AG10803 (cell line): ENCODE results near the gene YWHAQ.
"Not testable (repeated sequence)": the region's sequence is repeated elsewhere in the genome, so short reads cannot be mapped to it uniquely, and the experiment has no call there.

Experiments used
- DNase-seq: peaks from one replicate; pipeline ENCODE4 v3.0.0; 2010; ENCODE audit warnings: low read depth
- H3K4me3 ChIP-seq: 2 replicates; pipeline ENCODE4 v1.5.1; 2011; ENCODE audit warnings: mild to moderate bottlenecking, low read length, control low read depth
- TF ChIP-seq, protein P1 (sequence below): conservative IDR thresholded peaks from 2 replicates; pipeline ENCODE4 v1.5.1; 2011; ENCODE audit warnings: mild to moderate bottlenecking, low read length, control low read depth, inconsistent platforms

Gene YWHAQ

DNA sequence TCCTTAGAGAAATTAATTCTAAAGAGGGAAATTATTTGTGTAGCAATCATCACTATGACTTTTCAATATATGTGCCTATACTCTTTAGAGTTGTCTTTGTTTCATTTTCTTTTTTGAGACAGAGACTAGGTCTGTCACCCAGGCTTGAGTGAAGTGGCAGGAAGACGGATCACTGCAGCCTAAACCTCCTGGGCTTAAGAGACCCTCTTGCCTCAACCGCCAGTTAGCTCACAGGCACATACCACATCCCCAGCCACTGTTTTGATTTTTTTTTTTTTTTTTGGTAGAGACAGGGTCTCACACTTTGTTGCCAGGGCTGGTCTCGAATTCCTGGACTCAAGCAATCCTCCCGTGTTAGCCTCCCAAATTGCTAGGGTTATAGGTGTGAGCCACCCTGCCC, 12.4 kb downstream of the YWHAQ start:
- no peak overlapping the region for H3K4me3 ChIP-seq
- no peak for DNase-seq
- TF ChIP-seq, protein P1, sequence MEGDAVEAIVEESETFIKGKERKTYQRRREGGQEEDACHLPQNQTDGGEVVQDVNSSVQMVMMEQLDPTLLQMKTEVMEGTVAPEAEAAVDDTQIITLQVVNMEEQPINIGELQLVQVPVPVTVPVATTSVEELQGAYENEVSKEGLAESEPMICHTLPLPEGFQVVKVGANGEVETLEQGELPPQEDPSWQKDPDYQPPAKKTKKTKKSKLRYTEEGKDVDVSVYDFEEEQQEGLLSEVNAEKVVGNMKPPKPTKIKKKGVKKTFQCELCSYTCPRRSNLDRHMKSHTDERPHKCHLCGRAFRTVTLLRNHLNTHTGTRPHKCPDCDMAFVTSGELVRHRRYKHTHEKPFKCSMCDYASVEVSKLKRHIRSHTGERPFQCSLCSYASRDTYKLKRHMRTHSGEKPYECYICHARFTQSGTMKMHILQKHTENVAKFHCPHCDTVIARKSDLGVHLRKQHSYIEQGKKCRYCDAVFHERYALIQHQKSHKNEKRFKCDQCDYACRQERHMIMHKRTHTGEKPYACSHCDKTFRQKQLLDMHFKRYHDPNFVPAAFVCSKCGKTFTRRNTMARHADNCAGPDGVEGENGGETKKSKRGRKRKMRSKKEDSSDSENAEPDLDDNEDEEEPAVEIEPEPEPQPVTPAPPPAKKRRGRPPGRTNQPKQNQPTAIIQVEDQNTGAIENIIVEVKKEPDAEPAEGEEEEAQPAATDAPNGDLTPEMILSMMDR: no peak

DNA sequence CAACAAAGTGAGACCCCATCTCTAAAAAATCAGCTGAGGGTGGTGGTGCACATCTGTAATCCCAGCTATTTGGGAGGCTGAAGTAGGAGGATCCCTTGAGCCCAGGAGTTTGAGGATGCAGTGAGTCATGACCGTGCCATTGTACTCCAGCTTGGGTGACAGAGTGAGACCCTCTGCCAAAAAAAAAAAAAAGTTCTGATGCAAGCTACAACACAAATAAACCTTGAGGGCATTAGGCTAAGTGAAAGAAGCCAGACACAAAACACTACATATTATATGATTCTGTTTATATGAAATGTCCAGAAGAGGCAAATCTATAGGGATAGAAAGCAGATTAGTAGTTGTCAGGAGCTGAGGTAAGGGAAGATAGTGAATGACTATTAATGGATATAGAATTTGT, 13.0 kb downstream of the YWHAQ start:
- no peak overlapping the region for H3K4me3 ChIP-seq
- TF ChIP-seq, protein P1: no peak
- DNase-seq: peak; percentile 26

DNA sequence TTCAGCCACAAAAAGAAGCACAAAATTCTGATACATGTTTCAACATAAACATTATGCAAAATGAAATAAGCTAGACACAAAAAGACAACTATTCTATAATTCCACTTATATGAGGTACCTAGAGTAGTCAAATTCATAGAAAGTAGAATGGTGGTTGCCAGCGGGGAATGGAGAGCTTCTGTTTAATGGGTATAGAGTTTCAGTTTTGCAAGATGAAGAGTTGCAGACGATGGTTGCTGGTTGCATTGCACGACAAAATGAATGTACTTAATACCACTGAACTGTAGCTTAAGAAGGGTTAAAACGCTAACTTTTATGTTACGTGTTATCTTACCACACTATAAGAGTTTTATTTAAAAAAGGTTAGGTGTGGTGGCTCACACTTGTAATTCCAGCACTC, 13.5 kb downstream of the YWHAQ start:
- TF ChIP-seq, protein P1: no peak
- no peak for DNase-seq
- no peak overlapping the region for H3K4me3 ChIP-seq

DNA sequence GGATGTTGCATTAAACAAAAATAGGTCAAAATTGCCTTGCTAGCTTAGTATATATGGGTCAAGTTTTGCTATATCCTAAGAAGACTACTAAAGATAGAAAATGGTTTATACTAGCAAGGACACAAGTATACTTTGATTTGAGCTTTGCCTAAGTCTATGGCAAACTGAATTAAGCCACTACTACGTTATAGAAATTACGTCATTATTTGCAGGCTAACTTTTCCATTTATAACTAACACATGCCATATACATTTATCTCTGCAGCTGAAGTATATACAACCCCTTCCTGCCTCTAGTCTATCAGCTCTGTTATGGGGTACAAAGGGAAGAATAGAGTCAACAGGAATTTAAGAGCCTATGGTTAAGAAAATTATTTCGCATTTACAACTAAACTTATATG, 16.2 kb downstream of the YWHAQ start:
- no peak for DNase-seq
- TF ChIP-seq, protein P1: no peak
- no peak overlapping the region for H3K4me3 ChIP-seq

DNA sequence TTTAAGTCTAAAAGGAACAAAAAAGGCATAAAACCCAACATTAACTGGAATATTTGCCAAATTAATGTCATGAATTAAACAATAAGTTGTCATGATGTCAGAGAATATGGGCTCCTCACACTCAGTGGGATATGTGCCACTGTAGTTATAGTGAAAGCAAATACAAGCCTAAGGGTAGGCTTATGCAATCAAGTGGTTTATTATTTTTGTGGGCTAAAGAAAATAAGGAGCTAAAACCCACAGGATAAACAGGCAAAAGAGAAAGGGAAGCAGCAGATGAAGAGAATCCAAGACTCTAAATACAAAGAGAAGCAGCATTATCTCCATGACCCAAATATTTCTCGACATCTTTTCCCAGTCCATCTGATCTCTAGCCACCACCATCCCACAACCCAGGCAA, 17.5 kb downstream of the YWHAQ start:
- DNase-seq: peak; percentile 85
- TF ChIP-seq, protein P1: no peak

DNA sequence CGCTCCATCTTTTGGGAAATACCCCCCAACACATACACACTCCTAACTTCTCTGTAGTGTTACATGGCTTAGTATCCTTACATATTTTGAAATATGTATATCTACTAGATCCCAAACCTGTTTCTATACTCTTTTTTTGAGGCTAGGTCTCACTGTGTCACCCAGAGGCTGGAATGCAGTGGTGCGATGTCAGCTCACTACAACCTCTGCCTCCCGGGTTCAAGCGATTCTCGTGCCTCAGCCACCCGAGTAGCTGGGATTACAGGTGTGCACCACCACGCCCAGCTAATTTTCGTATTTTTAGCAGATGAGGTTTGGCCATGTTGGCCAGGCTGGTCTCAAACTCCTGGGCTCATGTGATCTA, 19.3 kb downstream of the YWHAQ start:
- H3K4me3 ChIP-seq: not testable (repeated sequence)

More for the DNA sequence above, 17.5 kb downstream of the YWHAQ start:
- H3K4me3 ChIP-seq: no peak overlapping the region

DNA sequence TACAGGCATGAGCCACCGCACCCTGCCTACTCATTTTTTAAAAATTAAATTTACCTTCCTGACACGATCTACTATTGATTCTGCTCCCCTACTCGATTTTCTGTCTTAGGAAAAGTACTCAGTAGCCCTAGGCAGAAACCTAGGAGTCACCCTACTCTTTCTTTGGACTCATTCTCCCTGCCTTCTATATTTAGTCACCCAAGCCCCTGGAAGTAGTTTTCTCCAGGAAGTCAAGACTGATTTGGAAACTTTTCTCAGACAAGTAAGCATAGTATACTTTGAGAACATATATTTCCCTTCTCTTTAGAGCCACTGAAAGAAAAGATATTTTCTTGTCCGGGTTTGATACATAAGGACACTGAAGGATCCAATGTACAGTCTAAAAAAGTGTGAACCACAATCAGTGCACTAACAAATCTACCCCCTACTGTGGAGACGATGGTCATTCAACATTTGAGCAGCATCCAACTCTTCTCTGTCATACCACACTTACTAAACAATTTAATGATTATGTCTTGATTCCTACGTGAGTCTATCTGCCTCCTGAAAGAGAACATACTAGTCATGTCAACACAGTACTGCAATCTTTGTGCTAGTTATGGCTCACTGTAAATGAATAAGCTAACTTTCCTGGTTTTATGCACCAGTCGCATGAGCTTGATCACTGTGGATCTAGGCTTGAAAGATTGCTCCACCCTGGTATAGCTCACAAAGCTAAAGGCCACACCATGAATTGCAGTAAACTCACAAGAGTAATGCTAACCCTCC, 19.8 kb downstream of the YWHAQ start:
- no peak overlapping the region for H3K4me3 ChIP-seq
- DNase-seq: peak; percentile 31
- TF ChIP-seq, protein P1: no peak

More for the DNA sequence above, 19.3 kb downstream of the YWHAQ start:
- DNase-seq: not testable (repeated sequence)

DNA sequence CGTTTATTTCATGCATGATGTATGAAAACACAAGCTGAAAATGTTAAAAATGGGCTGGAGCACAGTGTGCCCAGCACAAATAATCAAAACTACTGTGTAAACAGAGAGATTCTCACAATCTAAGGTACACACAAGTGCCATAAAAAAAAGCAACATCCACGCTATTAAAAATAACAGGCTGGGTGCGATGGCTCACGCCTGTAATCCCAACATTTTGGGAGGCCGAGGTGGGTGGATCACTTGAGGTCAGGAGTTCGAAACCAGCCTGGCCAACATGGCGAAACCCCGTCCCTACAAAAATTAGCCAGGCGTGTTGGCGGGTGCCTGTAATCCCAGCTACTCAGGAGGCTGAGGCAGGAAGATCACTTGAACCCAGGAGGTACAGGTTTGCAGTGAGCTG, 22.3 kb downstream of the YWHAQ start:
- H3K4me3 ChIP-seq: peak overlapping the region; percentile 48
- DNase-seq: not testable (repeated sequence)
